C1 segment of cervical spinal cord (tissue), 14 donors: ENCODE results near the gene PNMA6F.
"Not testable (repeated sequence)": the region's sequence is repeated elsewhere in the genome, so short reads cannot be mapped to it uniquely, and the experiment has no call there.

ENCODE experiments used
- DNase-seq, 14 donors: peaks; one replicate each; lab custom pipeline; 2025; lab: John Stamatoyannopoulos, UW

Gene PNMA6F

GRCh38 chrX:153334654-153335295 lies 13.2 kb upstream of the PNMA6F start:
- no peak for DNase-seq

- DNase-seq: peak in 13 of 14 donors; percentile 21 to 82 (median 62)
Observed at GRCh38 chrX:153333821-153334653, 12.5 kb upstream of the PNMA6F start, which contains the start of gene ZNF275. Gene ZNF275 (plus strand): TSS chrX:153334153. CDS start chrX:153336680, 2,527 bp downstream.

GRCh38 chrX:153333266-153333665 lies 11.7 kb upstream of the PNMA6F start:
- no peak for DNase-seq

- no peak for DNase-seq
Observed at GRCh38 chrX:153327561-153327960, 6.0 kb upstream of the PNMA6F start.

GRCh38 chrX:153320555-153321184 lies 897 bp downstream of the PNMA6F start:
- DNase-seq: no peak

GRCh38 chrX:153320047-153320443 lies 1.5 kb downstream of the PNMA6F start:
- DNase-seq: not testable (repeated sequence)

GRCh38 chrX:153319295-153320046 lies 2.1 kb downstream of the PNMA6F start:
- no peak for DNase-seq

GRCh38 chrX:153318811-153319210 lies 2.8 kb downstream of the PNMA6F start:
- DNase-seq: no peak

GRCh38 chrX:153317996-153318722 lies 3.4 kb downstream of the PNMA6F start:
- no peak for DNase-seq

- no peak for DNase-seq
Observed at GRCh38 chrX:153317306-153317705, 4.3 kb downstream of the PNMA6F start.

- no peak for DNase-seq
Observed at GRCh38 chrX:153312842-153313241, 8.7 kb downstream of the PNMA6F start.

GRCh38 chrX:153312041-153312440 lies 9.5 kb downstream of the PNMA6F start:
- no peak for DNase-seq

GRCh38 chrX:153310901-153311300 lies 10.7 kb downstream of the PNMA6F start:
- DNase-seq: no peak

- DNase-seq: no peak
Observed at GRCh38 chrX:153307276-153308178, 14.0 kb downstream of the PNMA6F start.

GRCh38 chrX:153306527-153307115 lies 14.9 kb downstream of the PNMA6F start:
- DNase-seq: no peak

- no peak for DNase-seq
Observed at GRCh38 chrX:153305972-153306371, 15.6 kb downstream of the PNMA6F start.

GRCh38 chrX:153304988-153305736 lies 16.4 kb downstream of the PNMA6F start:
- no peak for DNase-seq
